Smooth muscle cell (in vitro differentiated cells): ENCODE data around the gene SLC38A1. TPM values are rescaled to one million over a fixed set of nuclear protein-coding genes. Genes with fewer than 3 reads are reported as not detected.
"Not testable (repeated sequence)": the region's sequence is repeated elsewhere in the genome, so short reads cannot be mapped to it uniquely, and the experiment has no call there.

ENCODE experiments used
- DNase-seq: peaks from one replicate; lab custom pipeline; 2025; ENCODE audit not compliant: unreplicated experiment; lab: John Stamatoyannopoulos, UW
- H2AFZ ChIP-seq: fragments of 200-600 bp; sonication (generic); 2 replicates; pipeline ENCODE4 v1.6.0; 2016; ENCODE audit warnings: antibody characterized with exemption, low read depth, mild to moderate bottlenecking
- H3F3A ChIP-seq: fragments of 200-600 bp; sonication (generic); 2 replicates; pipeline ENCODE4 v1.6.0; 2017; ENCODE audit warnings: antibody characterized with exemption, low read depth
- H3K27ac ChIP-seq: fragments of 200-600 bp; sonication (generic); 2 replicates; pipeline ENCODE4 v1.5.1; 2016; ENCODE audit warnings: low read depth, mild to moderate bottlenecking
- H3K27me3 ChIP-seq: fragments of 200-600 bp; sonication (generic); 2 replicates; pipeline ENCODE4 v1.6.1; 2016; ENCODE audit warnings: low read depth, mild to moderate bottlenecking
- H3K36me3 ChIP-seq: fragments of 200-600 bp; sonication (generic); 2 replicates; pipeline ENCODE4 v1.5.1; 2016; ENCODE audit warnings: low read depth
- H3K4me1 ChIP-seq: fragments of 200-600 bp; sonication (generic); 2 replicates; pipeline ENCODE4 v1.5.1; 2016; ENCODE audit warnings: low read depth
- H3K4me2 ChIP-seq: fragments of 200-600 bp; sonication (generic); 2 replicates; pipeline ENCODE4 v1.6.0; 2016; ENCODE audit warnings: mild to moderate bottlenecking
- H3K4me3 ChIP-seq: fragments of 200-600 bp; sonication (generic); 2 replicates; pipeline ENCODE4 v1.5.1; 2016; ENCODE audit warnings: mild to moderate bottlenecking
- H3K79me2 ChIP-seq: fragments of 200-600 bp; sonication (generic); 2 replicates; pipeline ENCODE4 v1.6.0; 2016; ENCODE audit warnings: low read depth, mild to moderate bottlenecking
- H3K9ac ChIP-seq: fragments of 200-600 bp; sonication (generic); 2 replicates; pipeline ENCODE4 v1.6.0; 2016; ENCODE audit warnings: low read depth
- H3K9me3 ChIP-seq: fragments of 200-600 bp; sonication (generic); replicated peaks from 2 replicates; pipeline ENCODE4 v1.5.1; 2016; ENCODE audit warnings: low read depth
- H4K20me1 ChIP-seq: fragments of 200-600 bp; sonication (generic); 2 replicates; pipeline ENCODE4 v1.6.0; 2016; ENCODE audit warnings: low read depth
- CTCF ChIP-seq: fragments of 200-600 bp; sonication (generic); IDR thresholded peaks from 2 replicates; pipeline ENCODE4 v1.5.1; 2017; ENCODE audit warnings: borderline replicate concordance, mild to moderate bottlenecking, antibody characterized with exemption; ENCODE audit not compliant: insufficient read depth, poor library complexity, severe bottlenecking
- WGBS: methylation state at CpG from one replicate; pipeline ENCODE4 v1.1.7; 2016; ENCODE audit warnings: low lambda C conversion rate; 5-methylcytosine and 5-hydroxymethylcytosine counted together
- polyA plus RNA-seq: library from polyadenylated mRNA; unstranded; fragments of >200 nt; fragmentation: Nextera tagmentation; extraction: Ambion mirVana; gene quantifications from 2 replicates; pipeline ENCODE4 v1.2.1, GENCODE V29; 2016
- total RNA-seq: library from RNA; depleted of rRNA; stranded (reverse); fragments of >200 nt; gene quantifications from 2 replicates; pipeline ENCODE4 v1.2.3, GENCODE V29; 2014

The SLC38A1 gene
- total and polyA plus RNA-seq, 2 experiments from 2014 or later, result 23.5 to 85.8 TPM

GRCh38 chr12:46253544-46254162 lies 15.2 kb downstream of the SLC38A1 start:
- Histone ChIP-seq H3K27ac (no peak overlapping the region), H3F3A (no peaks in the 10 kb centered on the region), H3K36me3 (no peaks in the 10 kb centered on the region), H4K20me1 (peaks cover 16% of the 10 kb centered on the region), H3K79me2 (peaks cover 87% of the 10 kb centered on the region), H3K4me3 (no peak overlapping the region), H3K4me2 (no peak overlapping the region), H2AFZ (no peak overlapping the region), H3K4me1 (no peaks in the 10 kb centered on the region), H3K9ac (no peak overlapping the region), H3K9me3 (no peaks in the 10 kb centered on the region), H3K27me3 (no peaks in the 10 kb centered on the region)
- 97% methylated on average over 2 of the region's 2 CpGs for WGBS
- no peak for TF ChIP-seq CTCF
- DNase-seq, result no peak

GRCh38 chr12:46251994-46252393 lies 16.8 kb downstream of the SLC38A1 start:
- H3K9ac ChIP-seq, H3K27me3 ChIP-seq, H3K4me2 ChIP-seq, H2AFZ ChIP-seq, H3K36me3 ChIP-seq, H3K9me3 ChIP-seq, H3K27ac ChIP-seq, H4K20me1 ChIP-seq, H3K4me1 ChIP-seq, DNase-seq, H3F3A ChIP-seq, H3K4me3 ChIP-seq: not testable (repeated sequence)
- 98% methylated on average over 5 of the region's 5 CpGs for WGBS
- H3K79me2 ChIP-seq, result peaks cover 85% of the 10 kb centered on the region

GRCh38 chr12:46249960-46250359 lies 18.9 kb downstream of the SLC38A1 start:
- not testable (repeated sequence) for H3F3A ChIP-seq, H3K27me3 ChIP-seq, DNase-seq, H3K36me3 ChIP-seq, H2AFZ ChIP-seq, H3K27ac ChIP-seq, H3K9me3 ChIP-seq, H3K4me1 ChIP-seq, H3K4me3 ChIP-seq, H4K20me1 ChIP-seq, H3K9ac ChIP-seq, H3K4me2 ChIP-seq
- 72% methylated on average over 4 of the region's 4 CpGs for WGBS
- H3K79me2 ChIP-seq, result peaks cover 87% of the 10 kb centered on the region

DNA sequence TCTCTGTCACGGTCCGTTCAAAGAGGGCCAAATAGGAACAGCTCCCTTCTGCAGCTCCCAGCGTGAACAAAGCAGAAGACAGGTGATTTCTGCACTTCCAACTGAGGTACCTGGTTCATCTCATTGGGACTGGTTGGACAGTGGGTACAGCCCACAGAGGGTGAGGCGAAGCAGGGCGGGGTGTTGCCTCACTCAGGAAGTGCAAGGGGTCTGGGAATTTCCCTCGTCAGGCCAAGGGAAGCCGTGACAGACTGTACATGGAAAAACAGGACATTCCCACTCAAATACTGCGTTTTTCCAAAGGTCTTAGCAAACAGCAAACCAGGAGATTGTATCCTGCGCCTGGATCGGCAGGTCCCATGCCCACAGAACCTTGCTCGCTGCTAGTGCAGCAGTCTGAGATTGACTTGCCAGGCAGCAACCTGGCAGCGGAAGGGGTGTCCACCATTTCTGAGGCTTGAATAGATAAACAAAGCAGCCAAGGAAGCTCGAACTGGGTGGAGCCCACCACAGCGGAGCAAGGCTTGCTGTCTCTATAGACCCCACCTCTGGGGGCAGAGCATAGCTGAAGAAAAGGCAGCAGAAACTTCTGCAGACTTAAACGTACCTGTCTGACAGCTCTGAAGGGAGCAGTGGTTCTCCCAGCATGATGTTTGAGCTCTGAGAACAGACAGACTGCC lies 22.7 kb downstream of the SLC38A1 start:
- Histone ChIP-seq H2AFZ (no peak overlapping the region), H3K4me3 (no peak overlapping the region), H3K27ac (no peak overlapping the region), H3K9me3 (no peaks in the 10 kb centered on the region), H3K9ac (no peak overlapping the region), H3K27me3 (no peaks in the 10 kb centered on the region), H4K20me1 (peaks cover 25% of the 10 kb centered on the region), H3K79me2 (peaks cover 93% of the 10 kb centered on the region), H3F3A (no peaks in the 10 kb centered on the region), H3K4me1 (no peaks in the 10 kb centered on the region), H3K4me2 (no peak overlapping the region), H3K36me3 (no peaks in the 10 kb centered on the region)
- DNase-seq, result no peak
- no peak for TF ChIP-seq CTCF
- 92% methylated on average over 15 of the region's 15 CpGs for WGBS
